HG02870 (cell line): ENCODE data around the gene PLXNA4.
"Not testable (repeated sequence)": the region's sequence is repeated elsewhere in the genome, so short reads cannot be mapped to it uniquely, and the experiment has no call there.

Source experiments
- ATAC-seq: cut with Tn5 transposase; IDR thresholded peaks from one replicate; pipeline ENCODE4 v1.9.1; 2021; ENCODE audit warnings: mild to moderate bottlenecking, moderate library complexity; ENCODE audit not compliant: unreplicated experiment

PLXNA4 gene

GRCh38 chr7:132575982-132576720 is at the start of gene PLXNA4:
Gene PLXNA4, minus strand, starts transcription at chr7:132576470. Its CDS starts 67,777 bp downstream, at chr7:132508693.
- ATAC-seq, result no peak

GRCh38 chr7:132625651-132626050 is 49.4 kb upstream of the PLXNA4 start:
- ATAC-seq, result no peak

GRCh38 chr7:132622081-132622480 is 45.8 kb upstream of the PLXNA4 start:
- no peak for ATAC-seq

GRCh38 chr7:132619967-132620366 is 43.7 kb upstream of the PLXNA4 start:
- ATAC-seq, result no peak

- ATAC-seq, result no peak
Observed at GRCh38 chr7:132618956-132619305, 42.7 kb upstream of the PLXNA4 start.

- ATAC-seq, result no peak
Observed at GRCh38 chr7:132618271-132618955, 42.1 kb upstream of the PLXNA4 start.

GRCh38 chr7:132614428-132615318 is 38.4 kb upstream of the PLXNA4 start:
- ATAC-seq, result no peak

GRCh38 chr7:132613737-132614136 is 37.5 kb upstream of the PLXNA4 start:
- no peak for ATAC-seq

GRCh38 chr7:132610995-132611394 is 34.7 kb upstream of the PLXNA4 start:
- ATAC-seq, result no peak

- no peak for ATAC-seq
Observed at GRCh38 chr7:132609906-132610520, 33.7 kb upstream of the PLXNA4 start.

- ATAC-seq, result no peak
Observed at GRCh38 chr7:132609222-132609621, 33.0 kb upstream of the PLXNA4 start.

GRCh38 chr7:132608523-132608922 is 32.3 kb upstream of the PLXNA4 start:
- no peak for ATAC-seq

- no peak for ATAC-seq
Observed at GRCh38 chr7:132607656-132608055, 31.4 kb upstream of the PLXNA4 start.

GRCh38 chr7:132604121-132604520 is 27.9 kb upstream of the PLXNA4 start:
- no peak for ATAC-seq

- ATAC-seq, result no peak
Observed at GRCh38 chr7:132603220-132603833, 27.1 kb upstream of the PLXNA4 start.

GRCh38 chr7:132601783-132602182 is 25.5 kb upstream of the PLXNA4 start:
- no peak for ATAC-seq

GRCh38 chr7:132596588-132596987 is 20.3 kb upstream of the PLXNA4 start:
- ATAC-seq, result no peak

- not testable (repeated sequence) for ATAC-seq
Observed at GRCh38 chr7:132594741-132595140, 18.5 kb upstream of the PLXNA4 start.

- no peak for ATAC-seq
Observed at GRCh38 chr7:132592936-132593335, 16.7 kb upstream of the PLXNA4 start.

- no peak for ATAC-seq
Observed at GRCh38 chr7:132592231-132592920, 16.1 kb upstream of the PLXNA4 start.
